HEK293T (cell line): ENCODE data around the gene KIZ.

Experiments used
- BHLHE40 ChIP-seq: fragments of 450-650 bp; IDR thresholded peaks from 2 replicates; pipeline ENCODE4 v1.6.1; 2016; ENCODE audit warnings: mild to moderate bottlenecking, moderate library complexity, borderline replicate concordance
- SP1 ChIP-seq: fragments of 450-650 bp; IDR thresholded peaks from 2 replicates; pipeline ENCODE4 v1.6.1; 2017

DNA sequence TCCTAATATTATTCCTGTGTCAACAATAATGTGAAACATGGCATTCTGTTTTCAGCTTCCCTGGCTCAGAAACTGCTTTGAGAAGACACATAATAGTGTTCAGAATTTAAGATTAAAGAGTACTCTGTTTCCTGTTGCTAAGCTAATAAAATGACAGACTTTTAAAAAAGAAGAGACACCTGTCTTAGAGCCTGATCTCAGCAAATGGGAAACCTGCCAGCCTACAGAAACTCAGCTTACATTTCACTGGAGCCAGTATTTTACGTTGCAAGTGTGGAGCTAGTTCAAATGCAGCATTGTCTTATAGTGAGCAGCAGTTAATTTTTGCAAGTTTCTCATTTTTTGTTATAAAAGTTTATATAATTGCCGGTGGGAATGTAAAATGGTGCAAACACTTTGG is 28.8 kb downstream of the KIZ start:
- no peak for TF ChIP-seq BHLHE40
- TF ChIP-seq SP1, result no peak
